HG03103 (cell line): Measurements from ENCODE around the gene ZNF784.

ENCODE experiments used
- ATAC-seq: cut with Tn5 transposase; IDR thresholded peaks from one replicate; pipeline ENCODE4 v1.9.1; 2021; ENCODE audit warnings: low read depth; ENCODE audit not compliant: unreplicated experiment

ZNF784 gene, protein sequence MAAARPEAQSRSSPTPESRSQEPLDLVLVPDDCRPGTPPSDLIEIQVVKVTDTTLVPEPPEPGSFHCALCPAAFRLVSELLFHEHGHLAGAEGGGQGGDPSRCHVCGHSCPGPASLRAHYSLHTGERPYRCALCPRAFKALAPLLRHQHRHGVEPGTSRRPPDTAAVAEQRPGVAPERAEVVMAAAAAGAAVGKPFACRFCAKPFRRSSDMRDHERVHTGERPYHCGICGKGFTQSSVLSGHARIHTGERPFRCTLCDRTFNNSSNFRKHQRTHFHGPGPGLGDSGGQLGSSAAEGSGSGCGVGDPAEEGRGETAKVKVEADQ

DNA sequence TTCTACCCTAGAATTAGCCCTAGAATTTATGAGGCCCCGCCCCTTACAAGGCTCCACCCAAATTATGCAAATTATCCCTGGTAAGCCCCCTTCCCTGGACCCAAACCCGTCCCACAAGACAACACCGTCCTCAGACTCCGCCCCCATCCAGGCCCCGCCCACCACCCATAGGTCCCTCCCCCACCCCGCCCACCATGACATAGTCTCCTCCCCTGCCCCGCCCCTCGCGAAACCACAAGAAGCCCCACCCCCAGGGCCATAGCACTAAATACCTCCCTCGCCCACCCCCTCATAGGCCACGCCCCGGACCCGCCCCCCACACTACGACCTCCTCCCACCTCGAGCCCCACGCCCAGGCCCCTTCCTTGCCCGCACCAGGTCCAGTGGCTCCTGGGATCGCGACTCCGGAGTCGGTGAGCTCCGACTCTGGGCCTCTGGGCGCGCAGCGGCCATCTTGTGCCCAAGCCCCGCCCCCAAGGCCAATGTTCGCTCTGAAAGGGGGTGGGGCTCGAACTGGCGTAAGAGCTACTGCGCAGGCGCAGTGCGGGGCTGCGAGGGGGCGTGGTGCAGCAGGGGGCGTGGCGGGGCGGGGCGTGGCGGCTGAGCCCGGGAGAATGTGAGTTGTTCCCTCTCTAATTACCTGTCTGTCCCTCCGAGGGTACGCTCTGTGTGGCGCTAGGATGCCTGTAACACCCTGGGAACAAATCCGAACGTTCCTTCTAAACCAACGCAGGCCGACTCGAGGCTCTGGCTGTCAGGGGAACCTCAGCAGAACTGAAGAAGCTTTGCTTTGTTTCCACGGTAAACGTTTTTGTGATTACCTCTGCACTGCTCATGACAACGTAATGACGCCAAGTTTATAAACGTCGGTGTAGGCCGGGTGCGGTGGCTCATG lies at the start of gene ZNF784:
ZNF784 (minus strand) TSS at position 458 of the 895 bp plus-strand sequence; CDS start at position 453, 5 bp downstream.
- no peak for ATAC-seq

DNA sequence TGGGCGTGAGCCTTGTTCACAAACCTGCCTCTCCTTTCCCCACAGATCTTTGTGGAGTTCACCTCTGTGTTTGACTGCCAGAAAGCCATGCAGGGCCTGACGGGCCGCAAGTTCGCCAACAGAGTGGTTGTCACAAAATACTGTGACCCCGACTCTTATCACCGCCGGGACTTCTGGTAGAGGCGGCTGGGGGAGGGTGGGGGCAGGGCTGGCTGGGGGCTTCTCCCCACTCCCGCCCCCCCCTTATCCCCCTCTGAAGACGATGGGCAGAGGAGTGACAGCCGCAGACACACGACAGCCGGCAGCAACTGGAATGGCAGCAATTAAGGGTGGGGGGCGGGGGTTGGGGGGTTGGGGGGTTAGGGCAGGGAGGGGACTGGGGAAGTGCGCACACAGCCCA lies 49.5 kb upstream of the ZNF784 start:
- no peak for ATAC-seq

DNA sequence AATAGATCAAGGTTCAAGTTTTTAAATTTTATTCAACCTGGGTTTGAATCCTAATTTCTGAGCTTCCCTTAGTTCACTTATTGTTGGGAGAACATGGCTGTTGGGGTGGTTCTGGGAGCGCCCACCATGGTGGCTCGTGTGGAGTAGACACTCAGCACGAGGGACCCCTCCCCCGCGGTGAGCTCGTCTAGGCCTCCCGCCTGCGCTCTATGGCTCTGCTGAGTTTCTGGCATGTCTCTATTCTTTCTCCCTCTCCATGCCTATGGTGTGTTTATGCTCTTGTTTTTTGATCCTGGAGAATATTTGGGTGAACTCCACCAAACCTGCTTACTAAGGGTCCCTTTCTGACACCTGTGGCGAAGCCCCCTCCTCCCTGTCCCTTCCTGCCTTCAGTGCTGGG lies 49.1 kb upstream of the ZNF784 start:
- no peak for ATAC-seq

DNA sequence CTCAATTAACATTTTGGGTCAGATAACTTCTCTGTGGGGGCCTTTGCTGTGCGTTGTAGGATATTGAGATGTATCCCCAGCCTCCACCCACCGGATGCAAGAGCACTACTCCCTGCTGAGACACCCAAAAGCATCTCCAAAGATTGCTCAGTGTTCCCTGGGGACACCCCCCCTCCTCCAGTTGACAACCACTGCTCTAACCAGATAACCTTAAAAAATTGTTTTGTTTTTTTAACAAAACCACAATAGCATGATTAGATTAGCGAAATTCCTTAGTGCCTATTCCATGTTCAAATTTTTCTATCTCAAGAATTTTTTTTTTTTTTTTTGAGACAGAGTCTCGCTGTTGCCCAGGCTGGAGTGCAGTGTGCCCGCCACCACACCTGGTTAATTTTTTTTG lies 48.1 kb upstream of the ZNF784 start:
- ATAC-seq: no peak

DNA sequence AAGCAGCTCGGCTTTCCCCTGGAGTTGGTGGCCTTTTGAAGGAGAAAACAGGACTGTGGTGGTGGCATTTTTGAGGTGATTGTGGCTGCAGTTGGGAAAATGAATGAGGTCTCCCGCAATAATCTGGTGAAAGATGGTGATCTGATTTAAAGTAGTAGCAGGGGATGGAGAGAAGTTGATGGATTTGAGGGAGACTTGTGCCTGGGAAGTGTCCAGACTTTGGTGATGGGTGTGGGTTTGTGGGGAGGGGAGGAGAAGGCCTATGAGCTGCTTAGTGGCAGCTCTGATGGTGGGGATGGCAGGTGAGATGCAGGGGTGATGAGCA lies 46.6 kb upstream of the ZNF784 start:
- ATAC-seq: no peak

DNA sequence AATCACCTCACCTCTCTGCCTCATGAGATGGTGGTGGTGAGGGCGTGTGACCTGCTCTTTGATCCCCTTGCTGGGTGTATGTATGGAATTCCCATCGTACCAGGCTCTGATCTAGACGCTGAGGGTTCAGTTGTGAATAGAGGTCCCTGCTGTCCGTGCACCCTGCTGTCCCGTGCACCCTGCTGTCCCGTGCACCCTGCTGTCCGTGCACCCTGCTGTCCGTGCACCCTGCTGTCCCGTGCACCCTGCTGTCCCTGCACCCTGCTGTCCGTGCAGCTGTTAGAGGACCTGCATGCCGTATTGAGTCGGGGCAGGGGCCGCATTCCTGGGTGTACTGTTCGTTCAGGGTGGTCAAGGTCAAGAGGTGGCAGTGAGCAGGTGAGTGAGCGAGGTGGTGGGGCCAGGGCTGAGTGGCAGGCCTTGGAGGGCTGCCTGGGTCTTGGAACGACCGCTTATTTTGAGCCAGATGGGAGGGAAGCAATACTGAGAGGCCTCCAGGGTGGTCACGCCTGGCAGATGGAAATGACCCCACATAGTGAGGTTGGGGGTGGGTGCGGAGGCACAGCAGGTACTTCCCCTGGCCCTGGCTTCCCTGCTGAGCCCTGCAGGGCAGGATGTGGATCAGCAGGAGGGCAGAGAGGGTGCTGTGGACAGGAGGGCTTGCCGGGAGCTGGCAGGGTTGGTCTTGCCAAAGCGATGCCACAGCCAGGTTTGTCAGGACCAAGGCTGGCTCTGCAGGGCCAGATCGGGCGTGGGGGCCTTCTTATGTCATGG lies 46.1 kb upstream of the ZNF784 start:
- ATAC-seq: no peak

DNA sequence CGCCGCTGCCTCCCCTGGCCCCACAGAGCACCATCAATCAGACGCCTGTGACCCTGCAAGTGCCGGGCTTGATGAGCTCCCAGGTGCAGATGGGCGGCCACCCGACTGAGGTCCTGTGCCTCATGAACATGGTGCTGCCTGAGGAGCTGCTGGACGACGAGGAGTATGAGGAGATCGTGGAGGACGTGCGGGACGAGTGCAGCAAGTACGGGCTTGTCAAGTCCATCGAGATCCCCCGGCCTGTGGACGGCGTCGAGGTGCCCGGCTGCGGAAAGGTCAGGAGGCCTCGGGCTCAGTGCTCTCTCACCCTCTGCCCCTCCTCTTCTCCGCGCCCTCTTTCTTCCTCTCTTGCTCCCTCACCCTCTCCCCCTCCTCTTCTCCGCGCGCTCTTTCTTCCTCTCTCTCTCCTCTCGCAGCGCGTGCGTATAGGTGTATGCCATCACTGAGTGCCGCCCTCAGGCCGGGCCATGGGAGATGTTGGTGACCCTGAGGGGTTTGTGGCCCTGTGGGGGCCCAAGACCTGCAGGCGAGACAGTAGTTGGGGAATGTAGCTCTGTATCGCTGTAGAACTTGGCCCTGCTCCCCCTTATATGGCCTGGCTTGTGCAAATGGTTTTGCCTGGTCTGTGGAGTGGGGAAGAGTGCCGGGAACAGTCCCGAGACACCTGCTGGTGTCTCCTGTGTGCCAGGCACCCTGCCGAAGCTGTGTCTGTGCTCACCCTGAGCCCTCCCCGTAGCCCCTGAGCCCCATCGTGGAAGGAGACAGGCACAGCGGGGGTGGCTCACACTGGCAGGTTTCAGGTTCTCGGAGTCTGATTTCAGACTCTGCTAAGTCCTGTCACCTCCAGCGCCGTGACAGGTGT lies 45.3 kb upstream of the ZNF784 start:
- no peak for ATAC-seq

DNA sequence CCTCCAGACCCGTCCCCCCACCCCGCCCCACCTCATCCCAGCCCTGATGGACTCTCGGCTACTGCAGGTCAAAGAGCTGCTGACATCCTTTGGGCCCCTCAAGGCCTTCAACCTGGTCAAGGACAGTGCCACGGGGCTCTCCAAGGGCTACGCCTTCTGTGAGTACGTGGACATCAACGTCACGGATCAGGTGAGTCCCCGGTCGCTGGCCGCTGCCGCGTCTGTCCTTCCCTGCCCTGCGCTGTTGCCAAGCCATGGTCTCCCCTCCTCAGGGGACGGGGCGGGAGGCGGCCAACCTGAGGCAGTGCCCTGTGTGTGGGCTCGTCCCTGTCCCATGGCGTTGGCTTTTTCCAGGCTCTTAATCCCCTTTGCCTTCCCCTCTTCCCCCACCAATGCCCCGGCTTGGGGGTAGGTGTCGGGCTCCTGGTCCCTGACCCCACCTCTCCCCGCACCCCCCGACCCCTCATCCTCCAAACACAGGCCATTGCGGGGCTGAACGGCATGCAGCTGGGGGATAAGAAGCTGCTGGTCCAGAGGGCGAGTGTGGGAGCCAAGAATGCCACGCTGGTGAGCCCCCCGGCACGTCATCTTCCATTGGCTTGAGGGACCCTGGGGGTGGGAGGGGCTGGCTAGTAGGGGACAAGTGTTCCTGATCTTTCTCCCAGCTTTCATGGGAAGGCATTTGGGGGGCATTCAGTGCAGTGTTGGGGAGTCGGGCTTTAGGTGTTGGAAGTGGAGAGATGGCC lies 44.4 kb upstream of the ZNF784 start:
- no peak for ATAC-seq

DNA sequence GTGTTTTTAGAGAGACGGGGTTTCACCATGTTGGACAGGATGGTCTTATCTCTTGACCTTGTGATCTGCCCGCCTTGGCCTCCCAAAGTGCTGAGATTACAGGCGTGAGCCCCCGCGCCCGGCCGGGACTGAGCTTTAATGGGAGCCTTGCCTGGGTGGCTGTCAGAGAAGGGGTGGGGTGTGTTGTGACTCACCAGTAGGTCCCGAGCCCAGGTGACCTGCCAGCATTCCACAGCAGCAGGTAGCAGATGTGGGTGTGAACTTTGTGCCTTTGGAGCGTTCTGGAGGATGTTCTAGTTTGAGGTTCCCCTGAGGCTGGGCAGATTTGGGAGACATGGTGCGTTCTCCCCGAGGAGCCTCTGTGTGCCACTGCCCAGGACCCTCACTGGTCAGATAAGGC lies 43.6 kb upstream of the ZNF784 start:
- no peak for ATAC-seq

DNA sequence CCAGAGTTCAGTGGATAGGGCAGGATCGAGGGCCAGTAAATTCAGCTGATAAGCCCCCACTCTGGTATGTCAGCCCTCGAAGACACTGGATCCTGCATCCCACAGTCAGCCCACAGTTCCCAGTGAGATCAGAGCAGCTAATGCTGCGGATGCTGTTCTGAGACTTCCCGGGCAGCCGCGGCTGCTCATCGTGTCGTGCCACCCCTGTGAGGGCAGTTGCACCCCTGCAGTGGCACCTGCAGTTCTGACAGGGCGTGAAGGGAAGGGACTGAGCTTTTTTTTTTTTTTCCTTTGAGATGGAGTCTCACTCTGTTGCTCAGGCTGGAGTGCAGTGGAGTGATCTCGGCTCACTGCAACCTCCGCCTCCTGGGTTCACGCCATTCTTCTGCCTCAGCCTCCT lies 43.1 kb upstream of the ZNF784 start:
- ATAC-seq: no peak

DNA sequence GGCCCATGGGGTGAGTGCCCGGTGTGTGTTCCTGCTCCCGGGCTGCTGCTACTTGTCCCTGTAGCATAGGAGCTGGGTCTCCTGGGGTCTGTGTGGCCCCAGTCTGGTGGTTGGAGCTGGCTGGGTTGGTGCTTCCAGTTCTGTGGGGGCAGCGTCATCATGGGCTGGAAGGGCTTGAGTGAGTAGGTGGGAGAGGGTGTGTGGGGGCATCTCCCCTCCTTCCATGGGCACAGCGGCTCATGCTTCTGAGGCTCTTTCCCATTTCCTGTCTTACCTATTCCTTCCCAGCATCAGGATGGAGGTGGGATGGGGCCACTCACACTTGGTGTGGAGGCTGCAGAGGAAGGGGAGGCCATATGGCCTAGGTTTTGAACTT lies 42.6 kb upstream of the ZNF784 start:
- no peak for ATAC-seq

DNA sequence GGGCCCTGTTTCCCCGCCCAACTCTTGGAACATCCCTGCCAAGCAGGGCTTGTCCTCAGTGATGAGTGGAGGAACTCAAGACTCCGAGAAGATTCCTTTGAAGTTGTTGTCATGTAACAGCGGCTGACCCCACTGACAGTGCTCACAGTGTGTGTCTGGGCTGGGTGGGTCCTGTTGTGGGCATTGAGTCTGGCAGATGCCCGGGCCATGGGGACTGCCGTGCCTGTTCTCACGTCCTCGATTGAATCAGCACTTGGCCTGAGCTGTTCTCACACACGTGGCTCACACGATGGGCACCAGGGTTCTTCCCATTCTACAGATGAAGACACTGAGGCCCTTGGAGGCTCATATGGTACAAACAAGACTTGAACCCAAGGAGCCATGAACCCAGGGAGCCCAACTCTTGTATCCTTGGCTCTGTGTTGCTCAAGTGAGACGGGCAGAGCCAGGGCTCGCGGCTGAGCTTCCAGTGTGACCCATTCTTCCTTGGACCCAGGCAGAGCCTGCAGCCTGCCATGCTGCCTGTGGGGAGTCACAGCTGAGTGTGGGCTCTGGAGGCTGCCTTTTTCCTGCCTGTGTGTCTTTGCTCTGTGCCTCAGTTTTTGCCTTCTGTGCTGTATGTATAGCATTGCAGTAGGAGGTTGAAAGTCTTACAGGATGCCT lies 42.1 kb upstream of the ZNF784 start:
- no peak for ATAC-seq

DNA sequence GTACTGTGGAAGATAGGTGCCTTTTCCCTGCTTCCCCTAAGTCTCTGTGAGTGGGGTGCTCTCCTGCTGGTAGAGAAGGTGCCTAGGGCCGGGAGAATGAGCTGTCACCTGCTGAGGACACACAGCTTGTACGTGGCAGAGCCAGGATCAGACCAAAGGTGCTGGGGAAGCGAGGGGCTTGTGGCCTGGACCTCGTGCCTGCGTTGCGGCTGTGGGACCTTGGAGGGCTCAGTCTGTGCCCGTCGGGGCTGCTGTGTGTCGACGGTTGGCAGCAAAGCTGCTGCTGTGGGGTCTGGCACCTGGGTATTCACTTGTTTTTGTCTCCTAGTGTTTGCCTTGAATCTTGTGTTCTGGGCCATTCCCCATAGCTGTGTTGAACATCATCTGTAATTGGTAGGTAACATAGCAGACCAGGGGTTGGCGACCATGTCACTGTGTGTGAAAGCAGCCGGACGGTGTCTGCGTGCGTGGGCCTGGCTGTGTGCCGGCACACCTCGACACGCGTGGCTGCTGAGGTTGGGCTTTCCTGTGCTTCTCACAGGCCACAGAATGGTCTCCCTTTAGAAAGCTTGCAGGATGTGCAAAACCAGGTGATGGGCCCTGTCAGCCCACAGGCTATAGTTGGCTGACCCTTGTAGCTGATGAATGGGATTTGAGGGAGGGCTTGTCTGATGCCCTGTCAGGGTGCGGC lies 39.6 kb upstream of the ZNF784 start:
- no peak for ATAC-seq

DNA sequence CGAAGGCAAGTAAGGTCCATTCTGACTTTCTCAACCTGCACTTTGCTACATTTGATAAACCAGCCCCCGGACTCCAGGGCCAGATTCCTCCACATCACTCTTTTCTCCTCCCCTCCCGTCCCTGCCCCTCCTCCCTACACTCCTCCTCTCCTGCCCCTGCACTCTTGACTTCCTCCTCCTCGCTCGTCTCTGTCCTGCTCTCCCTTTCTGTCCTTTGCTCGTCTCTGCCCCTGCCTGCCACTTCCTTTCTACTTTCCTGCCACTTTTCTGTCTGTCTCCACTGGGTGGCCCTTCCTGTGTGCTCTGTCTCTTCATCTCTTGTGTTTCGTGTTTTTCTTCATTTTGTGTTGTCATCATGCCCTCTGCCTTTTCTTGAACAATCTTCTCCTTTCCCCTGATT lies 37.5 kb upstream of the ZNF784 start:
- no peak for ATAC-seq

DNA sequence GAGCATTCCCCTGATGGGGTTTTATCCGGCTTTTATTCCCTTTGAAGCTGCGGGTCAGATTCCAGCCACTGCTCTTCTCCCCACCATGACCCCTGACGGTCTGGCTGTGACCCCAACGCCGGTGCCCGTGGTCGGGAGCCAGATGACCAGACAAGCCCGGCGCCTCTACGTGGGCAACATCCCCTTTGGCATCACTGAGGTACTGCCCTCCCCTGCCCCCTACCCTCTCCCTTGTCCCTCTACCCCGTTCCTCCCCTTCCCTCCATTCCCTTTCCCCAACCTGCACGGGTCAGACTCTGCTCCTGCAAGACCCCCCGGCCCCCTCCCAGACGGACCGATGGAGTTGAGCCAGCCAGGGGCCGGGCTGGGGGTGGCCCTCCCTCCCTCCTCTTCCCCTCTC lies 36.6 kb upstream of the ZNF784 start:
- ATAC-seq: no peak

DNA sequence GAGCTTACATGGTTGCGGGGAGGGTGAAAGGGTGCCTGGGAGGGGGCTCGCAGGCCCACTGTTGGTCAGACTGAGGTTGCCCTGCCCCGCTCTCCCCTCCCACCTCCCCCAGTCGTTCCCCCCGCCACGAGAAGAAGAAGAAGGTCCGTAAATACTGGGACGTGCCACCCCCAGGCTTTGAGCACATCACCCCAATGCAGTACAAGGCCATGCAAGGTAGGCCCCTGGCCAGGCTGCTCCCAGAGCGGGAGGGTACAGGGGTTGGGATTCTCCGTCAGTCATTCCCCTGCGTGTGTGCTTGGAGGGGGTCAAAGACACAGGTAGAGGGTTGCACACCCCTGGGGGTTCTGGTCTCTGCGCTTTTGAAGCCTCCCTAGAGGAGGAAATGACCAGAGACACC lies 36.0 kb upstream of the ZNF784 start:
- no peak for ATAC-seq

DNA sequence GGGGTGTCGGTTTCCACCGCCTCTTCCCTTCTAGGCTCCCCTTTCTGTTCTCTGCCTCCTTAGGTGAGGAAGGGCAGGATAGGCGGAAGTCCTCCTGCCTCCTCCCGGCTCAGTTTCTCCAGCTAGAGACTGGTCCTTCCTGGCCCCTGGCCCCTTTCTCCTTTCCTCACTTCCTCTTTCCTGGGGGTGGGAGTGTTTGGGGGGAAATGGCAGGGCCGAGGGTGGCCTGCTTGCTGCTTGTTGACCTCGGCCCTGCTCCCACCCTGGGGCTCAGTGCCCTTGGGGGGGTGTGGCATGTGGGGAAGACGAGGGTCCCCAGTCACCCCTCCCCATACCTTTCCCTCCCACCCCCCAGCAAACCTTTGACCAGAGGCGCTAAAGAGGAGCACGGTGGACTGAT lies 35.5 kb upstream of the ZNF784 start:
- ATAC-seq: no peak

DNA sequence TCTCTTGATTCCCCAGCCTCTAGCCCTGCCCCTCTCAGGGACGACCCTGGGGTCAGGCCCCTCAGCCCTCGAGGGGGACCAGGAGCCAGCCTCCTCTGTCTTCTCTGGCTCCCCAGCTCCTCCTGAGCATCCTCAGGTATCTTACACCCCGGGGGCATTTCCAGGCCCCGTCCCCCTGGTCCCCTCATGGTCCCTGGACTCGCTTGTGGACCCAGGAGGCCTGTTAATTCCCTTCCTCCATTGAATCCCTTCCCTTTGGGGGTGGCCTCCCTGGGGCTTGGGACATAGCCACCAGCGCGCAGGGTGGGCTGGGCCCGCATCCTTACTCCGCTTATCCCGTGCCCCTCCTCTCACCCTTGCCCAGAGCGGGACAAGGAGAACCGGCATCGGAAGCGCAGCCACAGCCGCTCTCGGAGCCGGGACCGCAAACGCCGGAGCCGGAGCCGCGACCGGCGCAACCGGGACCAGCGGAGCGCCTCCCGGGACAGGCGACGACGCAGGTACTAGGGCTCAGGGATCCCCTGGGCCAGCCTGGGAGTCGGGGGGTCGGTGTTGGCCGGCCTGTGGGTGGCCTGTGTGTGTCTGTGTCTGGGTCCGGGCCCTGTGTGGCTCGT lies 34.6 kb upstream of the ZNF784 start:
- no peak for ATAC-seq
